IMR-90 (cell line): ENCODE data around the gene FEZ2. TPM values are rescaled to one million over a fixed set of nuclear protein-coding genes. Genes with fewer than 3 reads are reported as not detected.
A peak's percentile ranks its signal among the peaks of the same experiment; 100 is the strongest.

Experiments used
- ATAC-seq: fragments of 200-7000 bp; cut with Tn5 transposase; 2 replicates; pipeline ENCODE4 v1.9.1; 2020; ENCODE audit warnings: low read depth, mild to moderate bottlenecking, moderate library complexity
- BruUV-seq: library from RNA; stranded (reverse); fragments of 400-500 nt; replicated peaks from 2 replicates; lab custom pipeline; 2021; lab: Mats Ljungman, UMichigan
- CTCF ChIA-PET: fragments of 300-600 bp; formaldehyde crosslinking; extraction: SDS; loops from one replicate; lab custom pipeline; 2021; ENCODE audit warnings: antibody characterized with exemption; lab: Yijun Ruan, JAX
- POLR2A ChIA-PET: fragments of 300-600 bp; sonication (Branson Sonifier 250); formaldehyde crosslinking; loops from one replicate; lab custom pipeline; 2022; ENCODE audit warnings: antibody characterized with exemption; ENCODE audit not compliant: unreplicated experiment; lab: Charles Lee
- DNase-seq: peaks from one replicate; pipeline ENCODE4 v3.0.0; 2013
- H2AFZ ChIP-seq: replicated peaks from 2 replicates; pipeline ENCODE3; 2013; ENCODE audit warnings: low read length, mild to moderate bottlenecking; ENCODE audit not compliant: poor library complexity
- H2AK5ac ChIP-seq: 2 replicates; pipeline ENCODE4 v1.6.1; 2013; ENCODE audit warnings: low read depth, low read length, inconsistent platforms
- H2AK9ac ChIP-seq: replicated peaks from 2 replicates; pipeline ENCODE3; 2013; ENCODE audit warnings: mild to moderate bottlenecking, low read depth, low read length, moderate library complexity; ENCODE audit not compliant: poor library complexity
- H2BK120ac ChIP-seq: 2 replicates; pipeline ENCODE4 v1.6.1; 2013; ENCODE audit warnings: low read depth, low read length, inconsistent platforms
- H2BK15ac ChIP-seq: 3 replicates; pipeline ENCODE4 v1.6.1; 2013; ENCODE audit warnings: low read depth, low read length, inconsistent platforms
- H2BK20ac ChIP-seq: 2 replicates; pipeline ENCODE4 v1.6.1; 2013; ENCODE audit warnings: low read depth, mild to moderate bottlenecking, inconsistent platforms, low read length, moderate library complexity
- H2BK5ac ChIP-seq: 2 replicates; pipeline ENCODE4 v1.6.1; 2013; ENCODE audit warnings: mild to moderate bottlenecking, low read depth, low read length, inconsistent platforms; ENCODE audit not compliant: poor library complexity, severe bottlenecking
- H3K14ac ChIP-seq: replicated peaks from 2 replicates; pipeline ENCODE4 v1.6.1; 2013; ENCODE audit warnings: low read depth, low read length, inconsistent platforms
- H3K18ac ChIP-seq: 2 replicates; pipeline ENCODE4 v1.6.1; 2013; ENCODE audit warnings: low read depth, low read length, control low read depth
- H3K23ac ChIP-seq: 2 replicates; pipeline ENCODE4 v1.6.1; 2013; ENCODE audit warnings: low read depth, low read length, inconsistent platforms
- H3K27ac ChIP-seq: 2 replicates; pipeline ENCODE4 v1.5.1; 2013; ENCODE audit warnings: mild to moderate bottlenecking, control low read depth, low read length; ENCODE audit not compliant: insufficient read depth
- H3K27me3 ChIP-seq: 2 replicates; pipeline ENCODE4 v1.6.1; 2013; ENCODE audit warnings: low read length; ENCODE audit not compliant: control insufficient read depth, insufficient read depth
- H3K36me3 ChIP-seq: 2 replicates; pipeline ENCODE4 v1.6.1; 2013; ENCODE audit warnings: low read length, mixed read lengths; ENCODE audit not compliant: control insufficient read depth, insufficient read depth
- H3K4ac ChIP-seq: 2 replicates; pipeline ENCODE4 v1.6.1; 2013; ENCODE audit warnings: low read depth, low read length, inconsistent platforms
- H3K4me1 ChIP-seq: 2 replicates; pipeline ENCODE4 v1.6.1; 2013; ENCODE audit warnings: low read length, mixed read lengths; ENCODE audit not compliant: control insufficient read depth, insufficient read depth
- H3K4me2 ChIP-seq: 2 replicates; pipeline ENCODE4 v1.6.1; 2013; ENCODE audit warnings: low read depth, mild to moderate bottlenecking, control low read depth, low read length, moderate library complexity
- H3K4me3 ChIP-seq: 2 replicates; pipeline ENCODE4 v1.5.1; 2013; ENCODE audit warnings: low read depth, mild to moderate bottlenecking, control low read depth, low read length, moderate library complexity; ENCODE audit not compliant: insufficient read depth
- H3K56ac ChIP-seq: 2 replicates; pipeline ENCODE4 v1.6.1; 2013; ENCODE audit warnings: low read length, inconsistent platforms; ENCODE audit not compliant: insufficient read depth; ENCODE audit errors: extremely low read depth
- H3K79me1 ChIP-seq, 2 experiments: 2 replicates each; pipeline ENCODE4 v1.6.1; 2013; ENCODE audit warnings: low read length in 2 of 2, inconsistent platforms in 1 of 2, low read depth in 1 of 2
- H3K9ac ChIP-seq: 2 replicates; pipeline ENCODE4 v1.6.1; 2013; ENCODE audit warnings: low read depth, low read length, control low read depth
- H3K9me1 ChIP-seq: 2 replicates; pipeline ENCODE4 v1.6.1; 2013; ENCODE audit warnings: low read length, inconsistent platforms; ENCODE audit not compliant: insufficient read depth
- H3K9me3 ChIP-seq: 2 replicates; pipeline ENCODE4 v1.6.1; 2013; ENCODE audit warnings: low read length; ENCODE audit not compliant: control insufficient read depth, insufficient read depth
- H4K20me1 ChIP-seq: 2 replicates; pipeline ENCODE4 v1.6.1; 2013; ENCODE audit warnings: low read length, inconsistent platforms; ENCODE audit not compliant: insufficient read depth
- H4K5ac ChIP-seq: 2 replicates; pipeline ENCODE4 v1.6.1; 2013; ENCODE audit warnings: mild to moderate bottlenecking, low read depth, low read length, control low read depth
- H4K8ac ChIP-seq, 2 experiments: 2 replicates each; pipeline ENCODE4 v1.6.1; 2013; ENCODE audit warnings: low read depth in 2 of 2, low read length in 2 of 2, control low read depth in 1 of 2, inconsistent platforms in 1 of 2
- H4K91ac ChIP-seq: 2 replicates; pipeline ENCODE4 v1.6.1; 2013; ENCODE audit warnings: low read depth, low read length, inconsistent platforms; ENCODE audit not compliant: insufficient read depth
- NFE2L2 ChIP-seq: fragments of 150-350 bp; IDR thresholded peaks from 2 replicates; pipeline ENCODE4 v1.6.1; 2016; ENCODE audit warnings: low read depth, mild to moderate bottlenecking, low read length
- WGBS, 2 experiments: methylation state at CpG; one replicate each; pipeline versions ENCODE4 v1.1.5 to v1.1.7; 2013; ENCODE audit warnings: missing lambda C conversion rate in 2 of 2; ENCODE audit not compliant: insufficient read length in 1 of 2; ENCODE audit errors: extremely low coverage in 2 of 2; 5-methylcytosine and 5-hydroxymethylcytosine counted together
- dilution Hi-C: fragments of 300-500 bp; cut with HindIII; formaldehyde crosslinking; loops from one replicate; pipeline ENCODE4 v1.14.3; 2018; ENCODE audit warnings: low sequenced_read_pairs; ENCODE audit not compliant: unreplicated experiment
- in situ Hi-C: fragments of 300-500 bp; cut with MboI; formaldehyde crosslinking; loops from 3 replicates; pipeline ENCODE4 v1.14.3; 2019; ENCODE audit warnings: low sequenced_read_pairs, inconsistent platforms, mixed read lengths
- intact Hi-C: fragments of 100-400 bp; cut with micrococcal nuclease; formaldehyde crosslinking; loops from 2 replicates; pipeline ENCODE4 v1.10.0; 2022
- polyA plus RNA-seq, 3 experiments: library from polyadenylated mRNA; depleted of rRNA; stranded (reverse); fragments of >200 nt; gene quantifications; 2 replicates each; pipeline ENCODE4 v1.2.3, GENCODE V29; 2012; ENCODE audit warnings: low replicate concordance in 1 of 3
- total RNA-seq: library from RNA; depleted of rRNA; stranded (reverse); fragments of >200 nt; gene quantifications from 2 replicates; pipeline ENCODE4 v1.2.3, GENCODE V29; 2012
- TF ChIP-seq, protein P1 (sequence below): conservative IDR thresholded peaks from 2 replicates; pipeline ENCODE4 v1.5.1; 2012; ENCODE audit warnings: mild to moderate bottlenecking, low read depth, low read length, improper control_type of control experiment

Gene FEZ2
- total and polyA plus RNA-seq, 2 of the 4 experiments (the other 2 are of a cell fraction): 19.4 to 31.6 TPM

GRCh38 chr2:36544638-36545338 lies 53.2 kb downstream of the FEZ2 start:
- Histone ChIP-seq H2AFZ (no peak overlapping the region), H3K9me1 (peaks cover 11% of the 10 kb centered on the region), H4K5ac (no peak overlapping the region; the same call in 1 of the 2 replicates), H4K8ac (0 out of 4 replicates have a peak overlapping the region, but pooled peaks of 1 of the 2 experiments have one; percentile 22), H4K91ac (no peak overlapping the region), H3K27me3 (no peaks in the 10 kb centered on the region), H3K4me3 (no peak overlapping the region), H3K4ac (no peak overlapping the region), H3K27ac (no peak overlapping the region), H3K36me3 (peaks cover 51% of the 10 kb centered on the region), H3K4me2 (no peak overlapping the region), H2AK5ac (no peak overlapping the region), H2BK5ac (peak overlapping the region; percentile 52), H3K9ac (no peak overlapping the region), H3K79me1 (peaks cover 18 to 65% of the 10 kb centered on the region in 2 experiments), H3K18ac (no peak overlapping the region), H4K20me1 (peaks cover 4% of the 10 kb centered on the region; the same call in 1 of the 2 replicates), H2BK15ac (no peak overlapping the region), H3K4me1 (peaks cover 9% of the 10 kb centered on the region), H2AK9ac (no peak overlapping the region), H3K9me3 (no peaks in the 10 kb centered on the region), H3K56ac (peak overlapping the region; percentile 7; the same call in 1 of the 2 replicates), H3K23ac (no peak overlapping the region), H2BK120ac (no peak overlapping the region), H2BK20ac (no peak overlapping the region), H3K14ac (no peak overlapping the region)
- CTCF ChIA-PET: interaction anchor here (0.7 to 1.0 kb wide), 3 partner anchors 11 to 37 kb away, joined by 3 to 4 read pairs (median 4); no protein-coding TSS in a partner anchor
- DNase-seq (peak; percentile 52), ATAC-seq (peak; percentile 33; the same call in 1 of the 2 replicates)
- intact Hi-C loops: loop anchor here (5.0 kb wide), 2 partner anchors 118 to 1387 kb away; no protein-coding TSS in a partner anchor
- 80% methylated on average over 1 of the region's 6 CpGs; no CpG with 5 or more reads in 1 of the 2 experiments for WGBS, 2 experiments
- in situ Hi-C loops: no loop called here
- BruUV-seq: no TSS peak
- no peak for TF ChIP-seq NFE2L2
- TF ChIP-seq, protein P1, sequence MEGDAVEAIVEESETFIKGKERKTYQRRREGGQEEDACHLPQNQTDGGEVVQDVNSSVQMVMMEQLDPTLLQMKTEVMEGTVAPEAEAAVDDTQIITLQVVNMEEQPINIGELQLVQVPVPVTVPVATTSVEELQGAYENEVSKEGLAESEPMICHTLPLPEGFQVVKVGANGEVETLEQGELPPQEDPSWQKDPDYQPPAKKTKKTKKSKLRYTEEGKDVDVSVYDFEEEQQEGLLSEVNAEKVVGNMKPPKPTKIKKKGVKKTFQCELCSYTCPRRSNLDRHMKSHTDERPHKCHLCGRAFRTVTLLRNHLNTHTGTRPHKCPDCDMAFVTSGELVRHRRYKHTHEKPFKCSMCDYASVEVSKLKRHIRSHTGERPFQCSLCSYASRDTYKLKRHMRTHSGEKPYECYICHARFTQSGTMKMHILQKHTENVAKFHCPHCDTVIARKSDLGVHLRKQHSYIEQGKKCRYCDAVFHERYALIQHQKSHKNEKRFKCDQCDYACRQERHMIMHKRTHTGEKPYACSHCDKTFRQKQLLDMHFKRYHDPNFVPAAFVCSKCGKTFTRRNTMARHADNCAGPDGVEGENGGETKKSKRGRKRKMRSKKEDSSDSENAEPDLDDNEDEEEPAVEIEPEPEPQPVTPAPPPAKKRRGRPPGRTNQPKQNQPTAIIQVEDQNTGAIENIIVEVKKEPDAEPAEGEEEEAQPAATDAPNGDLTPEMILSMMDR: peak; percentile 44
- POLR2A ChIA-PET: no interaction called here
- dilution Hi-C loops: no loop called here
